Measurements from ENCODE around the gene DTX4.

The DTX4 gene

DNA sequence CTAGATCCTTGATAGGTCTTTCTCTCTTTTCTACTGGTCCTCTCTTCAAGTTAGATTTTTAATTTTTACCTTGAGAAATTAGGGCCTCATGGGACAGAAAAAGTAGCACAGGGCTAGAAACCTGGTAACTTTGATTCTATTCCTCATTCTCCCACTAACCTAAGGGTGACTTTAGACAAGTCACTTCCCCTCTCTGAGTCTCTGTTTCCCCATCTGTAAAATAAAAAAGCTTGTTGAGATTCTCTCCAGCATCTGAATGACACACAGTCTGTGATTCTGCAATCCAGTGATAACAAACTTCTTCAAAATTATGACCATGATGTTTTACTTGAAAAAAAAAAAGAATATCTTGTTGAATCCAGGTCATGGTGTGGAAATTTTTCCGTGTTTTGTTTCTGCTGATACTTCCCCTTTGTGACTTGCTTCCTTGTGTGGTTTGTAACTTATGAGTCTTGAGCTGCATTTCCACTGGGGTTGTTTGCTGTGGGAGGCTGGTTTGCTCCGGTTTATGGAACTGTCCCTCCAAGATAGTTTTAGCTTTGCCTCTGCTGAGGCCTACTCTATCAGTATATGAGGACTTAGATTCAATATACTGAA, 50.6 kb downstream of the DTX4 start:
- DNase-seq: no peak

DNA sequence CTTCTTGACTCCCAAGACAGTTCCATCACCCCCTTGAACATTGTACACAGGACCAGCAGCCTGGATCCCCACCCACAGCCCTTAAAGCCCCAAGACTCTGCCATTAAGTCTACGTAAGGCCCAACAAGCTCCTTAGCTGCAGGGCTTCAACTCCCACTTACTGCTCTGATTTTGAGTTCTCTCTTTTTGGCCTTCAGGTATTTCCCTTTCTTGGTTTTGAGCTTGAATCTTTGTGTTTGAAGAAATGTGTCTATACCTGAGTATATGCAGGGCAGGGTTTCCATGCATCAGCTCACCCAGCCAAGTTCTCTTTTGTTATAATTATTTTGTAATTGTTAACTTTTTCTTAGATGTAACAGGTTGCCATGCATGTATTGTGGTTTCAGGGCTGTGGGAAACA, 51.2 kb downstream of the DTX4 start:
- no peak for DNase-seq

DNA sequence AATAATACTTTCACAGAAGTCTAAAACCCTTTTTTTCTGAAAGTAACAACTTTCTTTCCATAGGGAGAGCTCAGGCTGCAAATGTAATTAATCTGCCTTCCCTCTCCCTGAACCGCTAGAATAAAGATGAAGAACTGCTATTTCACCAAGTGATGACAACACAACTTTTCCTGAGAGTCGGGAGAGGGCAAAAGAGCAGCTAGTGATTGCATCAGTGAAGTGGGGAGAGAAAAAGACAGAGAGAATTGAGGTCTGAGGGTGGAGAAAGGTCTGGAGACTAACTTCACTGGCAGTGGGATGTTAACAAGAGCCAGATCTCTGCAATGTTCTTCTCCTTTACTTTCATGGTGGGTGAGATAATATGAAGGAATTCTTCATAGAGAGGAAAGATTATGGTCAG, 51.7 kb downstream of the DTX4 start:
- no peak for DNase-seq

DNA sequence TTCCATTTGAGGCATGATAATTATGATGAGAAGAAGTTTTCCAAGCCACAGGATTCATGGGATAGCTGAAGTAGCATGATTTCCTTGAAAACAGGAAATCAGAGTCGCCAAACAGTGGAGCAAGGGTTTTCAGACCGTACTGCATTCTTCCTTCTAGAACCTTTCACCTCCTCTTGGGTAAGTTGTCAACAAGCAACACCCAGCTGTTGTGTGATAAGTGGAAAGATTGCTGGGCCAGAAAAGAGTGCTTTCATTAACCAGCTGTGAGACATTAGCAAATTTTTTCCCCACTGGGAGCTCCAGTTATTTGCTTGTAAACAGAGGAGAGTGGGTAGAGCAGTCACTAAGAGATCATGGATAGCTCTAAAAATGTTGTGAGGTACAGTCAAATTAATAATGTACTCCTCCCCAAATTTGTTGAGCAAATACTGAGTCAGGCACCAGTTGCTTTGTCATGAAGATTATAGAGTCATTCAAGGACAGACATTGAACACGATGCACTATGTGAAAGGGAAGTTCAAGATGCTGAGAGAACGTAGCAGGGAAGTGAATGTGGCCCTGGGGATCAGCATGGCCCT, 52.5 kb downstream of the DTX4 start:
- no peak for DNase-seq

DNA sequence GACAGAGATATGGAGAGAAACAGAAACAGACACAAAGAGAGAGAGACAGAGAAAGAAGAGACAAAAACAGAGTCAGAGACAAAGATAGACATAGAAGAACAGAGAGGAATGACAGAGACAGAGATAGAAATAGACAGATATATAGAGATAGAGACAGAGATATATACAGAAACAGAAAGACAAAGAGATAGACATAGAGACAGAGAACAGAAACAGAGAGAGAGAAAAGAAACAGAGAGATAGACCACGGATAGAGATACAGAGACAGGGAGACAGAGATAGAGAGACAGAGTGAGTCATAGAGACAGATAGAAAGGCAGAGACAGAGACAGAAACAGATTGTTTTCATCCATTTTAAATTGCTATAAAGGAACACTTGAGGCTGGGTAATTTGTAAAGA, 53.1 kb downstream of the DTX4 start:
- no peak for DNase-seq

DNA sequence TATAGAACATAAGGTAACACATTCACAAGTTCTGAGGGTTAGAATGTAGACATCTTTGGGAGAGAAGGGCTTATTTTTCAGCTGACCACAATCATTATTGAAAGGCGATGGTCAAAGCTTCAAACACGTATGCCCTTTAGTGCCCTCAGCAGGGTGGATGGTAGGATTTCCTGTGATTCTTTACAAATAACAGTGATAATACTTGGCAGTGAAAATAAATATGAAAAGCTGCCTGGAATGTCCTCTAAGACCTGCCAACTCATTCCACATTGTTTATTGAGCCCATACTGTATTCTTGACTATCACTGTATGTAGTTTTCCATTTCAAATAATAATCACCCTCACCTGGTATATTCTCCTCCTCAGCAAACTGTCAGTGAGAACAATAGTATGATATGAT, 54.5 kb downstream of the DTX4 start:
- DNase-seq: no peak

DNA sequence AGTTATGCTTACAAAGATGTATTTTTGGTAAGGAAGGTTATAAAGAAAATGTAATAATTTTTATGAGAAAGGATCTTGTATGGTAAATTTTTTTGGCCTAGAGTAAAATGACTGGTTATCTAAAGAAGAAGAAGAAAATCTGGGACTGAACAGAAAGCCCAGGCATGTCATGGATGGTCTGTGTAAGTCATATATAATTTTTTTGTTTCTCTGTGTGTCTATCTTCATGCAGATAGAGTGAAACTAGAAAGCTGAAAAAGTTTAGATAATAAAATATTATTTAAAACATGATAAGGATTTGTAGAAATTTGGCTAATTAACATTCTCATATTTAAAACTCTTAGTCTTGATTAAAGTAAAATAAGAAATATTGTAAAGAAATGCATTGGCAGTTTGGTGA, 68.4 kb downstream of the DTX4 start:
- no peak for DNase-seq

DNA sequence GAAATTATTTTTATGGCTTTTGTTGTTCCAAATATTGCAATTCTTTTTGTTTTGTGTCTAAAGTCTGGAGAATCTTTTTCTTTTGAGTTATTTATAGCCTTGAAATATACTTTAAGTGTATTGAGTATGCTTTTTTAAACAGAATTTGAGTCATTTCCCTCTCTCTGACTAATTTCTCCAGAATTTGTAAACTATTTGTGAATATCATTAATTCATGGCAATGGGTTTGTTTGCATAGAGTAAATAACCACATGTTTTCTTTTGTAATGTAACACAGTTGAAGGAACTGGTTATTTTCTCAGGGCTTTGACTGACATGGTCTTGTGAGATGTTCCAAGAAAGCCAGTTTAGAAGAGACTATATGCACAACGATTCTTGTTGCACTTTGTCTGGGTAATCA, 71.7 kb downstream of the DTX4 start:
- DNase-seq: no peak

DNA sequence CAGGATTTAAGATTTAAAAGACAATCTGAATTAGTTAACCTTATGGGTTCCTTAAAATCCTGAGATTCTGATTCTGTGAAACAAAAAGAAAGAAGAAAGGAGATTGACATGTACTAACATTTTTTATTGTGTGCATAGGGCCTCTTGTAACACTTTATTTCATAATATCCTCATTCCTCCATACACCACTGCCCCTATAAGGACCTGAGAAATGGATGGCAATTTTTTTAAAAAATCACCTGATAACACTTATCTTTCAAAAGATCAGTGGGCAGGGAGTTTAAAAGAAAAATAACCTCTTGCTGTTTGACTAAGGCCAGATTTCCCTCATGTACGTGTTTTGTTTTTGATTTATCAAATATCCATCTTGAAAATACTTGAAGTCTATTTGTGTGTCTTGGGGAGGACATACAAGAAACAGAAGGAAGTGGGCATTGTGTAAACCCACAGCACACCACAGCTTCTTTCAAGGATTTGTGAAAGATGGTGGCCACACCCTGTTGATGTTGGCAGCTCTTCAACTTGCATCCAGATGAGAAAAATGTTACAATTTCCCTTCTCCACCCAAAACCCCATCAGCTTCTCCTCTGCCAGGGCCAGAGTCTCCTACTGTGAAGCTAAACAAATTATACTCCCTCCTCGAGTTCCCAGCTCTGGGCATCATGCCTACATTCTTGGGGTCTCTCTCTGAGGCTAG, 75.7 kb downstream of the DTX4 start:
- DNase-seq: no peak

DNA sequence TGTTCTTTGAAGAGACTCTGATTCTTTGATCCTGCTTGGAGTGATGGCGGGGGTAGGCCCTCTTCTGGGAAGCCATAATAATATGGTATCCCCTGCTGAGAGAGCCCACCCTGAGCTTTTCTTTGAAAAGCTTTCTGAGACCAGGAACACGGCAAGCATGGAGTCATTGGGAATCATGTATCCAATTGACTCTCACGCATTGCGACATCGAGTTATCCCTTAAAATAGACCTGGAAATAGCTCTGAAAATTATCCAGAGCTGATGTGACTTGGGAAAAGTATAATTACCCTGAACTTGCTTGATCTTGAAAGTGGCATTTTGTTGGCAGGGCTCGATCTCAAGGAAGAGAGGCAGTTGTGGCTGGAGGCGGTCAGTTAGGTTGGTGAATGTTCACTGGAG, 77.6 kb downstream of the DTX4 start:
- no peak for DNase-seq

DNA sequence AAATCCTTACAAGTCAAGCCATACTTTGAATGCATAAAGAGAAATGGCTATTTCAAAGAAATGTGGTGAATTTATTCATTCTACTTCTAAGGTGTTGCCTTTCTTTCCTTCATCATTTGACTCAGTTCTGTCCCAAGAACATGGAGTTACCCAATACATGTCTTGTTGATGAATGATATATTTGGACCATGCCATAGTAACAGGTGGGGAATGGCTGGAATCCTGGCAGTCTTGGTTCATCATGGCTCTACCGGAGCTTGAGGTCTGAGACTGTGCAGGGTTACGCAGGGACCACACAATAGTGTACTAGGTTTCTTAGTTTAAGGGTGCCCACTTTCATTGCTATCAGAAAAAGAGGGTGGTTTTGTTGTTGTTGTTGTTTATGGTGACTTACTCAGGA, 81.1 kb downstream of the DTX4 start:
- DNase-seq: no peak

DNA sequence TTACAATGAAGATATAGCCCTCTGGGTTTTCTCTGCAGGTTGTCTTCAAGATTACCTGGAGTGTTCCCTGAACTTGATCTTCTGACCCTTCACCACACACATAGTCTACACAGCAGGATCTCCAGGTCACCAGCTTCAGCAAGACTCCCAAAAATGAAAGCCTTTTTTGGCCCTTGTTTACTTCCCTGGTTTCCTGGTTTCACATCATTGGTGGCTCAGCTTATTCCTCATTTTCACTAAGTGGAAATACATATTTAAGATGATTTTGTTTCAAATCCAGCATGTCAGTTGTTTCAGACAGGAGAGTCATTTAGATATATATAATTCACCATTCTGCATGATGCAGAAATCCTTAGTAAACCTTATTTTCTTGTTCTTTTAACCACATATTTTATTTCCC, 82.4 kb downstream of the DTX4 start:
- DNase-seq: no peak

DNA sequence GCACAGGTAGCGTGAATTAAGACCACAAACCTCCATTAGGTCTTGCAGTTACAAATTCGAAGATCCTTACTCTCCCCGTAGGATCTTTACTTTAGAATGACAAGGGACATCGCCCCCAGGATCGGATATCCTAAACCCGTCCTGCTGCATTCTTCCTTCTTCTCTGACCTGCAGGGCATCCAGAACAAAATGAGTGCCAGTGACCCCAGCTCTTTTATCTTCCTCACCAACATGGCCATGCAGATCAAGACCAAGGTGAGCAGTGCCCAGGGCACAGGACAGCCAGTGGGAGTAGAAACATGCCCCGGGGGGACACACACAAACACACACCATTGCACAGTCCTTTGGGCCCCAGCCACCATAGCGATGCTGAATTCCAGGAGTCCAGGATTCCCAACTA, 83.3 kb downstream of the DTX4 start:
- DNase-seq: no peak

All from NCI-H524 treated with DMSO at 0.1 percent for 48 hours (cell line).